MV-4-11 (cell line): Measurements from ENCODE around the gene UNC5B.
"Not testable (repeated sequence)": the region's sequence is repeated elsewhere in the genome, so short reads cannot be mapped to it uniquely, and the experiment has no call there.

Experiments
- DNase-seq: peaks from one replicate; lab custom pipeline; 2025; lab: John Stamatoyannopoulos, UW

UNC5B gene

DNA sequence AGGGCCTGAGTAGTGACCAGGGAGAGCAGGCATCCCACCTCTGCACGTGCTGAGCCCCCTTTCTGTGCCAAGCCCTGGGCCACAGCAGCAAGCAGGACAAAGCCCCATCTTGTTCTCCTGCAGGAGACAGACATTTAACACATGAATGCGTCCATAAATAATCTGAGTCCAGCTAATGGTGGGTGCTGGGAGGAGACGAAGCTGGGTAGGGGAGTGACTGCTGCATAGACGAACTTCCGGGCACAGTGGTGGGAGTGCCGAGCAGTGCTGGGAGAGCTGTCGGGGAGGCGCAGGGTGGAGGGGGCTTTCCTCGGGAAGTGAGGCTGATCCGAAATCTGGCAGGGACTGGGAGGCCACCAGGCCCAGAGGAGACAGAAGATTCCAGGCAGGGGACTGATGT, 71.5 kb downstream of the UNC5B start:
- DNase-seq: no peak

GRCh38 chr10:71284544-71285179, 72.3 kb downstream of the UNC5B start:
- no peak for DNase-seq

GRCh38 chr10:71285180-71285545, 72.8 kb downstream of the UNC5B start:
- DNase-seq: no peak

DNA sequence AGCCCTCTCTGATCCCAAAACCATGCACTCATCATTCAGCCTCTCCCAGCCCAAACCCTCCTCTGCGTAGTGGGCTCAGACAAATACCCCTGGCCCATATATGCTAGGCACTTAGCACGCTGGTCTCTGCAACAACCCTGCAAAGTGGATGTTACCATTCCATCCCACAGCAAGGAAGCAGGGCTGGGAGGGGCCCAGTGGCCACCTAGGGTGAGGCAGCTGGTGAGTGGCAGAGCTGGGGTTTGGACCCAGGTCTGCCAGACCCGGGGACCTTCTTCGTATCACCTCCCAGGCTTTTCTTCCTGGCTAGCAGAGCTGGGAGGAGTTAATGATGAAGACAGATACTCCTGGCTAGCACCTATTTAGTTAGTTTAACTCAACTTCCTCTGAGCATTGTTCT, 73.6 kb downstream of the UNC5B start:
- no peak for DNase-seq

GRCh38 chr10:71286521-71287294, 74.3 kb downstream of the UNC5B start:
- no peak for DNase-seq

- DNase-seq: no peak
These were observed 75.1 kb downstream of the UNC5B start for GRCh38 chr10:71287456-71287855.

- DNase-seq: no peak
These were observed 76.1 kb downstream of the UNC5B start for GRCh38 chr10:71288461-71288860.

DNA sequence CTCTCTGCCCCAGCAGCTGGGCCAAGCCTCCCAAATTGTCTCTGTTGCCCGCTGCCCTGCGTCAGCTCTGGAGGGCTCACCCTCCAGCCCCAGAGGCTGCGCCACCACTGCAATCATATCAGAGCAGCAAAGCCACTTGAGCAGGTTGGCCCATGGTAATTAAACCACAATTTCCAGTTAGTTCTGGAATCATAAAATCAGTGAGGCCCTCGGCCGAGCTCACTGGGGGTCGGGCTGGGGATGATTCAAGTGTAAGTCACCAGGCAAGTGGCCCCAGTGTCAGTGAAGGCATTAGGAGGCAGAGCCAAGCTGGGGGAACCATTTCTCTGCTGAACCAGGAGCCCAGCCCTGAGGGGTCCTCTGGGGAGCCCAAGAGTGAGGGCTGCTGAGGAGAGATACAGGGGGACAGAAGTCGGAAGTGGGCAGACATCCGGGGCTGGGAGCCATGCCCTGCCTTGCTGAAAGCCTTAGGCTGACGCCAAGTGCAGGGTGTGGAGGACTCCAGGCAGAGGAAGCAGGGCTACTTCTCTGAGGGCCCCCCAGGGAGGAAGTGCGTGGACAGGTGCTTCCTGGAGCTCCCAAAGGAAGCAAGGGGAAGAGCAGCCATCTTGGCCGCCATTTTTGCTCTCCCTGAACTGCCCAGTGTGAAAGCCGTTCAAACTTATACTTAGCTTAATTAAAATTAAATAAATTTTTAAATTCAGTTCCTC, 77.2 kb downstream of the UNC5B start:
- DNase-seq: no peak

DNA sequence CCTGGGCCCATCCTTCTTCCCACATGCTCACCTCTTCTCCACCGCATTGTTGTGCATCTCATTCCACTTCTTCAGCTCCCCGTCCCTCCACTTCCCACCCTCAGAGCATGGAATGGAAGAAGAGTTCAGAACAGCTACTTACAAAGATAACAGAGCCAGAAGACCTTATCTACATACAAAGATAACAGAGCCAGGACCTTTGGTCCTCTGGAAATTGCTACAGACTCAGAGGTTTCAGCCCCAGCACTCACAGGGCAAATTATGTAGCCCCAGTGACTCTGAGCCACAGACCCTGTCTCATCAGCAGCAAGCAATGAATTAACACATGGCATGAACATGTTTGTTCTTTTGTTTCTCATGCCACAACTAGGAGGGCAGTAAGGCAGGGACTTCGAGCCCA, 78.0 kb downstream of the UNC5B start:
- no peak for DNase-seq

- peak; percentile 69 for DNase-seq
These were observed 78.6 kb downstream of the UNC5B start for GRCh38 chr10:71290806-71291527.

DNA sequence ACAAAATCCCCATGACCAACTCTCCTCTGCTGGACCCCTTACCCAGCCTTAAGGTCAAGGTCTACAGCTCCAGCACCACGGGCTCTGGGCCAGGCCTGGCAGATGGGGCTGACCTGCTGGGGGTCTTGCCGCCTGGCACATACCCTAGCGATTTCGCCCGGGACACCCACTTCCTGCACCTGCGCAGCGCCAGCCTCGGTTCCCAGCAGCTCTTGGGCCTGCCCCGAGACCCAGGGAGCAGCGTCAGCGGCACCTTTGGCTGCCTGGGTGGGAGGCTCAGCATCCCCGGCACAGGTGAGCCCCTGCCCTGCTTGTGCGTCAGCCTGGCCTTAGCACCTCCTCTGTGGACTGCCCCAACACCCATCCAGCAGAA, 79.1 kb downstream of the UNC5B start:
- no peak for DNase-seq

DNA sequence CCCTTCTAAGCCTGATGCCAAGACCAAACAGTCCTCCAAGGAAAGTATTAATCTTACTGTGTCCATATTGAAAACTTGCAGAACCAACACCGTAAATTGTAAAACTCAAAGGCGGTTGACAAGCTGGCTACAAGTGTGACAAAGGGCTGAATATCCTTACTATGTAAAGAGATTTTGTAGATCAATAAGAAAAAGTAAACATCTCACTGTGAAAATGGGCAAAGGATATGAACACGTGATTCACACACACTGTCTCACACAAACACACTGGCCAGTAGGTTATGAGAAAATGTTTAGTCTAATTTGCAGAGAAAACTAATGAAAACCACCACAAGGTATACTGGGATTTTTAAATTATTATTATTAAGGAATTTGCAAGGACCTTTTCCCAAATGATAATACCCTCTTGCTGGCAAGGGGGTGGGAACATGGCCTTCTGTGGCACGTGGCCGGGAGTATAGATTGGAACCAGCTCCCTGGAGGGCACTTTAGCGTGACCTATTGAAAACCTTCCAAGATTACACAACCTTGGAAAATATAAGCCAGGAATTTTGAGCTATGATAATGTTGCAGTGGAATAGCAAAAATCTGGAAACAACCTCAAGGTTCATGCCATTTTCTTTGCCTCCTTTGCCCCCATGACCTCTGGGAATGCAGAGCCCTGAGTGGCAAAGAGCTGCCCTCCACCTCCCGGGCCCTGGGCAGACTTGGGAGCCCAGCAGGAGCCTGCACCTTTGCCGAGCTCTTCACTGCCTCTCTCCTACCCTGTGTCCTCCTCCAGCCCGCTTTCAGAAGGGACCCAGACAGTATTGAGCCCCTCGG, 80.5 kb downstream of the UNC5B start:
- DNase-seq: no peak

- DNase-seq: no peak
These were observed 81.2 kb downstream of the UNC5B start for GRCh38 chr10:71293446-71294084.

GRCh38 chr10:71294091-71294561, 81.8 kb downstream of the UNC5B start:
- DNase-seq: no peak

- no peak for DNase-seq
These were observed 82.5 kb downstream of the UNC5B start for GRCh38 chr10:71294856-71295255.

- DNase-seq: no peak
These were observed 83.3 kb downstream of the UNC5B start for GRCh38 chr10:71295641-71296040.

DNA sequence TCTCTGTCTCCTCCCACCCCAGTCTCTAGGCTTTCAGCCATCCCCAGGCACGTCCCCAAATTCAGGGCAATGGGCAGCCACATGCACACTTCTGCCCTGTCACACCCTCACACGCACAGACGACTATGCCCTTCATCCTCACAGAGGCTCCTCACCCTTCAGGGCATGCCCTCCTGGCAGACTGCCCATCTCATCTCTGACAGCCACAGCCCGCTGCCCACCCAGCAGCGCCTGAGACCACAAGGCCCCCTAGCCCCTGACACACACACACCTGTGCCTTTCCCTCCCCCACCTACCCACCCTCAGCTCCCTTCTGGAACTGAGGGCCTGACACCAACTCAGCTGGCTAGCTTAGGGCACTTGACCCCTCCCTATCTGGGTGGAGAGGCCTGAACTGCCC, 83.7 kb downstream of the UNC5B start:
- DNase-seq: no peak

DNA sequence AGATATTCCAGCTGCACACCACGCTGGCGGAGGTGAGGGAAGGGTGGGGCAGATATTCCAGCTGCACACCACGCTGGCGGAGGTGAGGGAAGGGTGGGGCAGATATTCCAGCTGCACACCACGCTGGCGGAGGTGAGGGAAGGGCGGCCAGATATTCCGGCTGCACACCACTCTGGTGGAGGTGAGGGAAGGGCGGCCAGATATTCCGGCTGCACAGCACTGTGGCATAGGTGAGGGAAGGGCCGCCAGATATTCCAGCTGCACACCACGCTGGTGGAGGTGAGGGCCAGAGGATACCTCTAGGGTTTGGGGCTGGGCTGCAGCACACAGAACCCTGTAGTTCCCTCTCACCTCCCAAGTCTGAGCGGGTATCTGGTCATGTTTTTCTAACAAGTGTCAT, 84.4 kb downstream of the UNC5B start:
- not testable (repeated sequence) for DNase-seq

DNA sequence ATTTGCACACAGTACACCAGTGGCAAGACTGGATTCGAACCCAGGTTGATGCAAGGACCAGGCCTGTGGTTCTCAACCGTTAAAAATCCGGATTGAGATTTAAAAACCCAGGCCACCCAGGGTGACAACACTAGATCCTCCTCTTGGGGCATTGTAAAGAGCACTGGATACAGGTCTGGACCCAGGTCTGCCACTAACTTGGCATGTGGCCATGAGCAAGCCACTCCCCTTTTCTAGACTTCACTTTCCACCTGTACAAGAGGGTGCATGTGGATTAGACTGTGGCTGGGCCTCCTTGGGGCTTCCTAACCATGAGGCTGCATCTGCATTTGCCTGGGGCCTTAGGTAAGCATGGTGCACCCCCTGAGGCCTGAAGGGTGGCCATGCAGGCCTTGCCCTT, 85.0 kb downstream of the UNC5B start:
- no peak for DNase-seq

GRCh38 chr10:71299071-71299785, 86.9 kb downstream of the UNC5B start:
- DNase-seq: peak; percentile 64
